Measurements from ENCODE around the gene GPS1. TPM values are rescaled to one million over a fixed set of nuclear protein-coding genes. Genes with fewer than 3 reads are reported as not detected.
A peak's percentile ranks its signal among the peaks of the same experiment; 100 is the strongest.

GPS1 gene
- polyA plus RNA-seq, 1 donor, result 97.1 TPM

DNA sequence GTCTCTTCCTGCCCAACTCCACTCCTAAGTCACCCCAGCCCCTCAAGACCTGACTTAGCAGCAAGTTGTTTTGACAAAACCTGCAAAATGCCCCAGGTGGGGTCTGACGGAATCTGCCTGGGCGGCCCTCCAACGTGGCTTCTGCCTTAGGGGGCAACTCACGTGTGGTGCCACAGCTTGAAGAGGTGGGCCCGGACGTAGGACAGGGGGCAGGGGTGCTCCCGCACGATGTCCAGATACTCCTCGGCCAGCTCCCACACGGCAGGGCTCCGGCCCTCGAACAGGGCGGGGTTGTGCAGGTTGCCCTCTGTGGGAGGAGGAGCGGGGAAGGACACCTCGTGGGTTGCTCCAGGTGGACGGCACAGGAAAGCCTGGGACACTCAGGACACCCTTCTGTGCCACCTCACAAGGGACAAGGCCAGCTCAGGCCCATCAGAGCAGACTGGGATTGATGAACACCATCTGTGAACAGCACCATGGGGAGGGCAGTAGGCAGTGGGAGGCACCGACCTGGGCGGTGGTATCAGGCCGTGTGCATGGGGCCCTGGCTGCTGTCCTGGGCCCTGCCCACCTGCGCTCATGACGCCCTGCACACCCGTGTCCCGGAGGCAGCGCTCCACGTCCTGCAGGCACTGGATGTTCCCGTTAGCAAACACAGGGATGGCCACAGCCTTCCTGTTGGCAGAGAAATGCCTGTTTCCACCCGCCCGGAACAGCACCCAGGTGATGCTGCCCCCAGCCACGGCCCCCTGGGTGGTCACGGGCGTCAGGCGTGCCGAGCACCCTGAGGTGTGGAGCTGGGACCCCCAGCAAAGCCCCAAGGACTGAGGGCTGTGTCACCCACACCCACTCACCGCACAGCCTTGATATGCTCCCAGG lies 9.6 kb downstream of the GPS1 start:
- H3K36me3 ChIP-seq (ENCODE audit: control insufficient read depth, insufficient read depth, low read length), result peaks cover 73% of the 10 kb centered on the region

DNA sequence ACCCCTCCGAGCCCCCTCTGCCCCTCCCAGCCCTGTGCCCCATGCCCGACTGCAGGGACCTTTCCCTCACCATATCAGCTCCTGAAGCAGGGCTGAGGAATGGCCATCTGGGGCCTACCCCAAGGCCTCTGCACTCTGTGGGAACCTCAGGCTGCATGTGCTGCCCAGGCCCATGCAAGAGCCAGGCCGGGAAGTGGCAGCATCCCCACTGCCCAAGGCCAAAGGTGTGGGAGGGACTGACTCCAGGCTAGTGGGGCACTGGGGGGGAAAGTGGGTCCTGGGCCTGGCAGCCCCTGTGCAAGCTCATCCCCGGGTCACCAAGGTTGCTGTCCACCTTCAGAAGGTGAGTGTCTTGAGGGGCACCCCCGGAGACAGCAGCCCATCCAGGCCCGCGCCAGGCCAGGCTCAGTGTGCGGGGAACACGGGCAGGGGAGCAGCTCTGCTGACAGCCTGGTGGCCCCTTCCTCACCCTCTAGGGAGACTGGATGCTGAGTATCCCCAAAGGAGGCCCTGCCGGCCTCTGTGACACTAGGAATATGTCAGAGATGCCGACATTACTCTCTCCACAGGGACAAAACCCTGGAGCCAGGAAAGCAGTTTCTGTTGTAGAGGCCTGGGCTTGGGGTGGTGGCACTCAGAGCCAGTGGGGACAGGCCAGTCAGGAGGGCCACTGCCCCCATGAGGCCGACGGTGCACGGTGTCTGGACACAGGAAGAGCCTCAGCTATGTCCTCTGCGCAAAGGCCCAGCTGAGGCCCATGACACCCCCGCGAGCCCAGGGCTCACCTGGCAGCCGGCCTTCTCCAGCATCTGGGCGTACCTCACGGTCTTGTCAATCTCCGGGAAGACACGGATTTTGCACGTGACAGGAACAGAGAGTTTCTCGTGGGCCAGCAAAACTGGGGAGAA lies 10.6 kb downstream of the GPS1 start:
- Histone ChIP-seq H3K9me3 (ENCODE audit: control insufficient read depth, low read depth, low read length) (no peaks in the 10 kb centered on the region), H3K4me3 (ENCODE audit: low read length) (no peak overlapping the region), H3K4me1 (ENCODE audit: control insufficient read depth, insufficient read depth, low read length) (peaks cover 12% of the 10 kb centered on the region), H3K36me3 (ENCODE audit: control insufficient read depth, insufficient read depth, low read length) (peaks cover 63% of the 10 kb centered on the region), H3K27ac (ENCODE audit: low read length) (no peak overlapping the region), H3K27me3 (ENCODE audit: control insufficient read depth, insufficient read depth, low read length) (no peaks in the 10 kb centered on the region)
- no CpG with 5 or more reads among the region's 24 CpGs for WGBS (ENCODE audit: insufficient coverage, low lambda C conversion rate)
- DNase-seq, result no peak

More for the DNA sequence above, 9.6 kb downstream of the GPS1 start:
- no peaks in the 10 kb centered on the region for H3K9me3 ChIP-seq (ENCODE audit: control insufficient read depth, low read depth, low read length)
- no CpG with 5 or more reads among the region's 34 CpGs for WGBS (ENCODE audit: insufficient coverage, low lambda C conversion rate)
- H3K27ac ChIP-seq (ENCODE audit: low read length), result no peak overlapping the region
- no peak overlapping the region for H3K4me3 ChIP-seq (ENCODE audit: low read length)
- no peaks in the 10 kb centered on the region for H3K27me3 ChIP-seq (ENCODE audit: control insufficient read depth, insufficient read depth, low read length)
- peaks cover 12% of the 10 kb centered on the region for H3K4me1 ChIP-seq (ENCODE audit: control insufficient read depth, insufficient read depth, low read length)
- DNase-seq, result no peak

DNA sequence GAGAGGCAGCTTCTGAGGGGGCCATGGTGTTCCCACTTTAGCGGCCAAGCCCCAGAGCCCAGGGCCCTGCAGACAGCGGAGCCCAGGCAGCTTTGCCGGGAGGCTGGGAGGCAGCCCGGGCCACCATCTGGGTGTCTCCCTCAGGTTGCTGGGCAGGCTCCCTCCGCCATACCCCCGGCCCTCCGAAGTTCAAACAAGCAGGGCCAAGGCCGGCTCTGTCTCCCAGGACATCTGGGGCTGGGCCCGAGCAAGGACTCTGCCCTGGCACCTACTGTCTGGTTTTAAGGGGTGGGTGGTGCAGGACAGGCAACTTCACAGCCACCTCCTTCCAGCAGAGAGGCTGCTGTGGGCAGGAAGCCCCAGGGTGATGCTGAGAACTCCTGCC lies 11.3 kb downstream of the GPS1 start:
- peaks cover 57% of the 10 kb centered on the region for H3K36me3 ChIP-seq (ENCODE audit: control insufficient read depth, insufficient read depth, low read length)
- no CpG with 5 or more reads among the region's 9 CpGs for WGBS (ENCODE audit: insufficient coverage, low lambda C conversion rate)
- H3K9me3 ChIP-seq (ENCODE audit: control insufficient read depth, low read depth, low read length), result no peaks in the 10 kb centered on the region
- H3K4me3 ChIP-seq (ENCODE audit: low read length), result no peak overlapping the region
- H3K27ac ChIP-seq (ENCODE audit: low read length), result no peak overlapping the region
- H3K27me3 ChIP-seq (ENCODE audit: control insufficient read depth, insufficient read depth, low read length), result no peaks in the 10 kb centered on the region
- no peak for DNase-seq
- peaks cover 12% of the 10 kb centered on the region for H3K4me1 ChIP-seq (ENCODE audit: control insufficient read depth, insufficient read depth, low read length)

DNA sequence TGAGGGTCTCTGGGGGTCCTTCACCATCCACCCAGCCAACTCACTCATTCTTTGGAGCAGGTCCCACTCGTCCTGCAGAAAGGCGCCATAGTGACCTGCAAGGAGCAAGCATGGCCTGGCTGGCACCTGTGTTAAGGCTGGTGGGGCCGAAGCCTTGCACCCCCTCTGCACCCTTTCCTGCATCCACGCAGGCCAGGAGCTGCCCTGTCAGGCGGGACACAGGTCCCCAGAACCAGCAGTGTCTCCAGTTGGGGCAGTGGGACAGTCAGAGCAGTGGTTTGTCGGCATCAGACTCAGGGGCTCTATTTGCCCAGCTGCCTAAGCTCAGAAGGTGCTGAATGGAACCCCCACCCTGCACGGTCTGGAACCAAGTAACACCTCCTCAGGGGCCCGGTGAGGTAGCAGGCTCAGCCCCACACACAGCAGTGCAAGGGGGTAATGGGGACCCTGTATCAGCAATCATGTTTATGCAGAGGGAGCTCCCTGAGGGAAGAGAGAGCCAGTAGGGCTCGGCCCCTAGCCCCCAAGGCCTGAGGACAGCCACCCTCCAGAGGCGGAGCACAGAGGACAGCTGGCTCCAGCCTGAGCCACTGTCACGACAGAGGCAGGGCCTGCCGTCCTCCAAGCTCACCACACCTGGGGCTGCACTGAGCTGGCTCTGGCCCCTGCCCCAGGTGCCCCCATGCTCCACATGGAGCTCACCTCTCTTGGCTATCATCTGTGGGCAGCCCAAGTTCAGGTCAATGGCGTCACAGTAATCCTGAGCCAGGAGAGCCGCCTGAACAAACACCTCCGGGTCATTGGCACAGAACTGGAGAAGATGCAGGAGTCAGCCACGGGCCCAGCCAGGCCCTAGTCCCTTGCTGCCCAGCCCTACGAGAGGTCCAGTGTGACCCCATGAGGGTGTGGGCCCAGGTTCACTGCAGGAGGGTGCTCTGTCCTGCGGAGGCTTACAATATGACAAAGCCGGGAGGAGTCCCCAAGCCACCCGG lies 12.0 kb downstream of the GPS1 start:
- Histone ChIP-seq H3K4me3 (ENCODE audit: low read length) (no peak overlapping the region), H3K27me3 (ENCODE audit: control insufficient read depth, insufficient read depth, low read length) (no peaks in the 10 kb centered on the region), H3K4me1 (ENCODE audit: control insufficient read depth, insufficient read depth, low read length) (peaks cover 12% of the 10 kb centered on the region), H3K27ac (ENCODE audit: low read length) (no peak overlapping the region), H3K36me3 (ENCODE audit: control insufficient read depth, insufficient read depth, low read length) (peaks cover 49% of the 10 kb centered on the region), H3K9me3 (ENCODE audit: control insufficient read depth, low read depth, low read length) (no peaks in the 10 kb centered on the region)
- WGBS (ENCODE audit: insufficient coverage, low lambda C conversion rate), result no CpG with 5 or more reads among the region's 20 CpGs
- DNase-seq, result no peak

DNA sequence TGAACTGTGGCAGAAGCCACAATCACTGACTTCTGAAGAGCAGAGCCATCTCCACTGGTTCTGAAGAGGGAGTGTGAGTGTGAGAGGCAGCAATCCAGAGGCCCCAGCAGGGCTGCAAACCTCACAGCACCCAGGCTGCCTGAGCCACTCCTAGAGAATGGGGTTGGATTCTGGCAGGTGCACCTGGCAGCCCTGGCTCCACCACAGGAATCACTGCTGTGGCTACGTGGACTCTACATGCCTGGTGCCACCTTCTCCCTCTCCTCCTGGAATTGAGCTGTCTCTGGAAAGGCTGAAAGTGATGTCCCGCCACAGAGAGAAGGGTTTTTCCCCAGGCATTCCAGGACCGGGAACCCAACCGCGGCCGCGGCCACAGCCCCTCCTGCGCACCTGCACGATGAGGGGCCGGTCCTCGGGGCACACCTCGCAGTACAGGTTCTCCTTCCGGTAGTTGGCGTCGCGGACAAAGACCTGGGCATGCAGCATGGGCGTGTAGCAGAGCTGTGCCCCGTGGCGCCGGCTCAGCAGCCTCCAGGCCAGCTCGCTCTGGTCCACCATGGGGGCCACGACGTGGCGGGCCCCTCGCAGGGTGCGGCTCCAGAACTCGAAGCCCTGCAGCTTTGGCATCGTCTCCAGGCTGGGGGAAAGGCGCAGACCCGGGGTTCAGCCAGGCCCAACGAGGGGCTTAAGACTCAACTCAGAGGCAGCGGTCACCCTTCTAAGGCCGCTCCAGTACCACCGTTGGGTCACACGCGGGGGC lies 12.9 kb downstream of the GPS1 start:
- H3K27ac ChIP-seq (ENCODE audit: low read length), result no peak overlapping the region
- WGBS (ENCODE audit: insufficient coverage, low lambda C conversion rate), result no CpG with 5 or more reads among the region's 36 CpGs

DNA sequence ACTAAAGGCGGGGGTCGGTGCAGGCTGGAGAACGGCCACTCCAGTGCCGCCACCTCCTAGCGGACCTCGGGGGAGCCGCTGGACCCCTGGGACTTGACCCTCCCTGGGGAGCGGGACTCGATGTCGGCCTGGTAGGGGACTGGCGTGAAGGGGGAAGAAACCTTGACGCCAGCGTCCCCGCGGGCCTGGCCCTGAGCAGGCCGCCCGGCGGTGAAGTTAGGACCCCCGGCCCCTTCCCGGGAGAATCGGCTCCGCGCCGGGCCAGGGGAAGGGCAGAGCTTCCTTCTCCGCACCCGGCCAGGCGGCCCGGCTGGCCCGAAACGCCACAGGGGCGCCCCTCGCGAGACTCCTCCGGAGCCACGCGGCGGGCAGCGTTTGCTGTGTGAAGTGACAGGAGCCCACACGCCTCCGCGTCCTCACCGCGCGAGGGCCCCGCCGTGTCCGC lies 13.5 kb downstream of the GPS1 start:
- Histone ChIP-seq H3K36me3 (ENCODE audit: control insufficient read depth, insufficient read depth, low read length) (peaks cover 36% of the 10 kb centered on the region), H3K27me3 (ENCODE audit: control insufficient read depth, insufficient read depth, low read length) (no peaks in the 10 kb centered on the region), H3K4me3 (ENCODE audit: low read length) (peak overlapping the region; percentile 88), H3K27ac (ENCODE audit: low read length) (no peak overlapping the region), H3K9me3 (ENCODE audit: control insufficient read depth, low read depth, low read length) (no peaks in the 10 kb centered on the region), H3K4me1 (ENCODE audit: control insufficient read depth, insufficient read depth, low read length) (peaks cover 12% of the 10 kb centered on the region)
- no peak for DNase-seq
- WGBS (ENCODE audit: insufficient coverage, low lambda C conversion rate), result no CpG with 5 or more reads among the region's 47 CpGs

More for the DNA sequence above, 12.9 kb downstream of the GPS1 start:
- Histone ChIP-seq H3K27me3 (ENCODE audit: control insufficient read depth, insufficient read depth, low read length) (no peaks in the 10 kb centered on the region), H3K4me1 (ENCODE audit: control insufficient read depth, insufficient read depth, low read length) (peaks cover 12% of the 10 kb centered on the region), H3K4me3 (ENCODE audit: low read length) (peak overlapping the region; percentile 88), H3K9me3 (ENCODE audit: control insufficient read depth, low read depth, low read length) (no peaks in the 10 kb centered on the region), H3K36me3 (ENCODE audit: control insufficient read depth, insufficient read depth, low read length) (peaks cover 42% of the 10 kb centered on the region)
- DNase-seq, result peak in 1 of 2 donors; percentile 30

DNA sequence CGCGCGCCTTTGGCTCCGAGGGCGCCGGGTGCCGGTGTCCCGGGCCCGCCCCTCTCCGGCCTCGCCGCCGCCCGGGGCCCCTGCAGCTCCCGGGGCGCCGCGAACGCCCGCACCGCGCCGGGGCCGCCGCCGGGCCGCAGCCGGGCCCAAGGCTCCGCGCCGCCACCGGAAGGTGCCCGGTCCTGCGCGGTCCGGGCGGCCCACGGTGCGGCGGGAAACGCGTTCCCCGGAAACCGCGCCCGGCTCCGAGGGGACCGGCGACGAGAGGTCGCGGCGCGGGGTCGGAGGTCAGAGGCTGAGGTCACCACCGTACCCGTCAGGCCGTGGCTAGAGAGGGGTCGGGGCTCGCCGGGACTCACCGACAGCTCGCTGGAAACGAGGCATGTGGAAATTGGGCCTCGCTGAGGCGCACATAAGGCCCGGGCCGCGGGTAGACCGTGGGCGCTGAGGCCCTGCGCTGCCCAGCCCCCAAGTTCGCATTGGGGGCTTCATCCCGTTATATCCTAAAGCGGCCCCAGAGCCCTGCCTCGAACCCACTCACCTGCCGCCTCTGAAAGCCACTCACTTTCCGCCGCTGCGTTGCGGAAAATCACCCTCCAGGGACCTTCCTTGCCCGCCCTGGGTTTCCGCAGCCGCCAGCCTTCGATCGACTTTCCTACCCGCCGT lies 14.1 kb downstream of the GPS1 start, which contains the start of gene DUS1L:
DUS1L (minus strand) TSS at position 167 of the 666 bp plus-strand sequence. CDS start 745 bp downstream, outside the sequence.
- WGBS (ENCODE audit: insufficient coverage, low lambda C conversion rate), result no CpG with 5 or more reads among the region's 88 CpGs
- H3K9me3 ChIP-seq (ENCODE audit: control insufficient read depth, low read depth, low read length), result no peaks in the 10 kb centered on the region
- peaks cover 12% of the 10 kb centered on the region for H3K4me1 ChIP-seq (ENCODE audit: control insufficient read depth, insufficient read depth, low read length)
- H3K36me3 ChIP-seq (ENCODE audit: control insufficient read depth, insufficient read depth, low read length), result peaks cover 30% of the 10 kb centered on the region
- H3K4me3 ChIP-seq (ENCODE audit: low read length), result peak within 1 kb of the TSS; percentile 88
- H3K27ac ChIP-seq (ENCODE audit: low read length), result no peak within 1 kb of the TSS
- no peaks in the 10 kb centered on the region for H3K27me3 ChIP-seq (ENCODE audit: control insufficient read depth, insufficient read depth, low read length)
- peak in 1 of 2 donors; percentile 62 for DNase-seq

DNA sequence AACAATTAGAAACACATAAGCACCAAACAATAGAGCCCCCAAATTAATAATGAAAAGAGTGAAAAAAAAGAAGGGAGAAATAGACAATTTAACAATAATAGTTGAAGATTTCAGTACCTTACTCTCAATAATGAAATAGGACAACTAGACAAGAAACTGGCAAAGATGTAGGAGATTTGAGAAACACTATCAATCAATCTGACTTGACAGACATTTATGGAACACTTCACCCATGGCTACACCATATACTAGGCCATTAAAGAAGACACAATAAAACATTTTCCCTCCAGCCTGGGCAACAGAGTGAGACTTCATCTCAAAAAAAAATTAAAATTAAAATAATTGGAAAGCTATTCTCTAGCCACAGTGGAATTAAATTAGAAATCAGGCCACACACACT lies 18.9 kb downstream of the GPS1 start:
- DNase-seq, result no peak
- no peaks in the 10 kb centered on the region for H3K9me3 ChIP-seq (ENCODE audit: control insufficient read depth, low read depth, low read length)

DNA sequence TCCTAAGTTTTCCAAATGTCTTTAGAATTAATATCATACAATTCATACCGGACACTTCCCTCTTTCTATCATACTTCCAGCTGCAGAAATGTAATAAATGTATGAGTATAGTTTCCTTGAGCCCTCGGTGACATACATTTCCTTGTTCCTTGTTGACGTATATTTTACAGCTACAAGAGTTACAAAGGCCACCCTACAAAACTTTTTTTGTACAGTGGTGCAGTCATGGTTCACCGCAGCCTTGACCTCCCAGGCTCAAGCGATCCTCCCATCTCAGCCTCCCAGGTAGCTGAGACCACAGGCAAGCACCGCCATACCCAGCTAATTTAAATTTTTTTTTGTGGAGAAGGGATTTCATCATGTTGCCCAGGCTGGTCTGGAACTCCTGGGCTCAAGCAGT lies 21.1 kb downstream of the GPS1 start:
- Histone ChIP-seq H3K36me3 (ENCODE audit: control insufficient read depth, insufficient read depth, low read length) (no peaks in the 10 kb centered on the region), H3K4me3 (ENCODE audit: low read length) (no peak overlapping the region), H3K4me1 (ENCODE audit: control insufficient read depth, insufficient read depth, low read length) (peaks cover 1% of the 10 kb centered on the region), H3K27me3 (ENCODE audit: control insufficient read depth, insufficient read depth, low read length) (no peaks in the 10 kb centered on the region), H3K9me3 (ENCODE audit: control insufficient read depth, low read depth, low read length) (no peaks in the 10 kb centered on the region), H3K27ac (ENCODE audit: low read length) (no peak overlapping the region)
- no CpG with 5 or more reads among the region's 6 CpGs for WGBS (ENCODE audit: insufficient coverage, low lambda C conversion rate)
- DNase-seq, result no peak

More for the DNA sequence above, 18.9 kb downstream of the GPS1 start:
- H3K27ac ChIP-seq (ENCODE audit: low read length), result no peak overlapping the region
- no peaks in the 10 kb centered on the region for H3K36me3 ChIP-seq (ENCODE audit: control insufficient read depth, insufficient read depth, low read length)
- peaks cover 4% of the 10 kb centered on the region for H3K4me1 ChIP-seq (ENCODE audit: control insufficient read depth, insufficient read depth, low read length)
- H3K27me3 ChIP-seq (ENCODE audit: control insufficient read depth, insufficient read depth, low read length), result no peaks in the 10 kb centered on the region
- no peak overlapping the region for H3K4me3 ChIP-seq (ENCODE audit: low read length)

Measured in large intestine (tissue), 3 donors.